Effector memory CD4-positive, alpha-beta T cell (primary cell): Measurements from ENCODE around the gene TTC31.

ENCODE experiments used
- DNase-seq, 3 donors: peaks; one replicate each; pipeline ENCODE4 v3.0.0-alpha.2; 2020
- H3K27ac ChIP-seq: 2 replicates; pipeline ENCODE4 v1.7.0; 2013; ENCODE audit warnings: mild to moderate bottlenecking, low read length, moderate library complexity; ENCODE audit not compliant: insufficient read depth, poor library complexity, severe bottlenecking
- H3K27me3 ChIP-seq: replicated peaks from 2 replicates; pipeline ENCODE4 v1.7.0; 2013; ENCODE audit warnings: mild to moderate bottlenecking, low read length; ENCODE audit not compliant: insufficient read depth, control insufficient read depth, poor library complexity, severe bottlenecking
- H3K36me3 ChIP-seq: 2 replicates; pipeline ENCODE4 v1.7.0; 2013; ENCODE audit warnings: mild to moderate bottlenecking, low read length, moderate library complexity; ENCODE audit not compliant: control insufficient read depth, insufficient read depth
- H3K4me1 ChIP-seq: 2 replicates; pipeline ENCODE4 v1.7.0; 2013; ENCODE audit warnings: low read length, mild to moderate bottlenecking; ENCODE audit not compliant: control insufficient read depth, insufficient read depth, poor library complexity, severe bottlenecking
- H3K4me3 ChIP-seq: 2 replicates; pipeline ENCODE4 v1.7.0; 2013; ENCODE audit warnings: low read length, low read depth, mild to moderate bottlenecking; ENCODE audit not compliant: insufficient read depth, poor library complexity, severe bottlenecking
- H3K9me3 ChIP-seq: 2 replicates; pipeline ENCODE4 v1.7.0; 2013; ENCODE audit warnings: mild to moderate bottlenecking, low read length, moderate library complexity; ENCODE audit not compliant: control insufficient read depth

Gene TTC31

DNA sequence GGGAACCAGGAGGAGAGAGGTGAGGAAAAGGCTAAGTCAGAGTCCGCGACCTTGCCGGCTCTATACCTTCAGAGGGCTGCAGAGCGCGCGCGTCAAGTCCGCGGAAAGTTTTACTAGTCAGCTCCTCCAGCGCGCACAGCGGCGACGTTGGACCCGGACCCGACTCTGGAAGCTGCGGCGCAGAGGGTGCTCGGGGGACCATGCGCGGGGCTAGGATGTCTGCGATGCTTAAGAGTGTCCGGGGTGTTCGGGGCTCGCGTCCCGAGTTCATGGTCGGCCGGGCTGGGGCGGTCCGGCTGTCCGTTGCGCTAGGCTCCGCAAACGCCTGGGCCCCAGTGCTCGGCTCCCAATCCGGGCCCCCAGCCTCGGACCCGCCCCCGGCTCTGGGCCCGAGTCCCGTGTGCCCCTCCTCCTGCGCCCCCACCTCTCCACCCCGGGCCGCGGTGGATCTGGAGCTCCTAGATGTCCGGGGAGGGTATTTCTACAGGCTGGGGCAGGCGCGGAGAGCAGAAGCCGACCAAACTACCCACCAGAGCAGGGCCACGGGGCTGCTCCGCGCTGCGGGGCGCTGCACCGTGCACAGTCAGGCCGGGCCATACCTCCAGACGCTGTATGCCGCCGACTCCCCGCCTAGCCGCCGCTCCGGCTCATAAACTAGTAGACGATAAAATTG is 16.5 kb downstream of the TTC31 start, which contains the start of gene LBX2:
Gene LBX2, minus strand, starts transcription at position 337 of the 673 bp plus-strand sequence. Its CDS starts 66 bp downstream, at position 271.
- Histone ChIP-seq H3K27me3 (peaks cover 54% of the 10 kb centered on the region), H3K9me3 (no peaks in the 10 kb centered on the region), H3K4me1 (peaks cover 37% of the 10 kb centered on the region), H3K36me3 (no peaks in the 10 kb centered on the region), H3K27ac (no peak within 1 kb of the TSS), H3K4me3 (peak within 1 kb of the TSS; percentile 66)
- DNase-seq: no peak

DNA sequence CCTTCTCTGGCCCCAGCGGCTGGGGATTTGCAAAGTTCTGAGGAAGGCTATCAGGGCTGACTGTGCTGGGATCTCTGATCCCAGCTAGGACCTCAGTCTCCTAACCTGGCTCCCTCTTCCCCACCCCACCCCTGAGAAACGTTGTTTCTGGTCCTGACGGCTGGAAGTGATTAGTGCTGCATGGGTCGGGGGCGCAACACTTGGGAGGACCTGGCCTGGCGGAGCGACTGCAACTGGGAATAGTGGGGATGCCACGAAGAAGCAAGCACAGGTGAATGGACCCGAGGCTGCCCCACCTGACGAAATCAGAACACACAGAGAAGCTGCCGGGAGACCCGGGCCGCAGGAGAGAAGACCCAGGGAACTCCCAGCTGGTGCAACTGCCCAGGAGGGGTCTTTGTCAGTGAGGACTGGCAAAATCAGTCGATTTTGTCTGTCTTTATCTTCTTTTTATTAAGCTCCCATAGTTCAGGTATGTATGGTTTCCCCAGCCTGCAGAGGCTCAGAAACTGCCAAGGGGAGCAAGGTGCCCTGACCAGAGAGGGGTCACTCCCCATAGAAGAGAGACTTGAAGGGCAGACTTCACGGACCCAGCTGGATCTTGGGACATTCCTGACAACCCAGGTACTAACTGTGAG is 17.2 kb downstream of the TTC31 start:
- Histone ChIP-seq H3K4me3 (no peak overlapping the region), H3K27ac (no peak overlapping the region), H3K9me3 (no peaks in the 10 kb centered on the region), H3K27me3 (peaks cover 54% of the 10 kb centered on the region), H3K36me3 (peaks cover 4% of the 10 kb centered on the region), H3K4me1 (peaks cover 37% of the 10 kb centered on the region)
- no peak for DNase-seq

- Histone ChIP-seq H3K9me3 (no peaks in the 10 kb centered on the region), H3K36me3 (peaks cover 9% of the 10 kb centered on the region), H3K27me3 (peaks cover 54% of the 10 kb centered on the region), H3K4me1 (peaks cover 37% of the 10 kb centered on the region), H3K27ac (no peak overlapping the region), H3K4me3 (no peak overlapping the region)
- no peak for DNase-seq
These were observed 17.7 kb downstream of the TTC31 start for GRCh38 chr2:74500578-74500946.

- no peak overlapping the region for H3K4me3 ChIP-seq
- DNase-seq: no peak
- no peak overlapping the region for H3K27ac ChIP-seq
- peaks cover 54% of the 10 kb centered on the region for H3K27me3 ChIP-seq
- peaks cover 15% of the 10 kb centered on the region for H3K36me3 ChIP-seq
- H3K9me3 ChIP-seq: no peaks in the 10 kb centered on the region
- peaks cover 40% of the 10 kb centered on the region for H3K4me1 ChIP-seq
These were observed 18.6 kb downstream of the TTC31 start for GRCh38 chr2:74501335-74502071.

DNA sequence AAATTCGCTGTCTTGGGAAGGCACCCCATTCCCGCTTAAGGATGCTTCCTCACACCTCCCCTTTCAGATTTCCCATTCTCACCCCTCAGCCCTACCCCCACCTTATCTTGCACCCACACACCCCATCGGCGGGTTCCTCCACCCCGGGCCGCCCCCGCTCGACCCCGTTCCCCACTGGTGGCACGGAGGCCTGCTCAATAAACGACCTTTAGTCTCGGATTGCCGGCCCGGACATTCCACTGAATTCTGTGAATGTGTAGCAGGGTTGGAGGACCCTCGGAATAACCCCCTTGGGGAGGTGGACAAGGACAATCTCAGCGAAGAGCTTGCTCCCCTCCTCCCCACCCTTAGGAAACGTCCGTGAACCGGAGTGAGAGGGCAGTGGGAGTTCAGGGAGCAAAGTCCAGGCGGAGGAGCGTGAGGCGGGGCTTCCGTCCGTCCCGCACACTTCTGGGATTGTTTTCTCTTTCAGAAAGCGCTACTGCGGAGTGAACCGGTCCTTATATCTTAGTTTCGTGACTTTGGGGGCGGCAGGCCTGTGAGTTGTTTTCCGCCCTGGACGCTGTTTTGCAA is 19.4 kb downstream of the TTC31 start:
- Histone ChIP-seq H3K4me3 (peak overlapping the region; percentile 49), H3K27ac (no peak overlapping the region), H3K4me1 (peaks cover 47% of the 10 kb centered on the region), H3K27me3 (peaks cover 54% of the 10 kb centered on the region), H3K36me3 (peaks cover 15% of the 10 kb centered on the region), H3K9me3 (no peaks in the 10 kb centered on the region)
- DNase-seq: no peak

DNA sequence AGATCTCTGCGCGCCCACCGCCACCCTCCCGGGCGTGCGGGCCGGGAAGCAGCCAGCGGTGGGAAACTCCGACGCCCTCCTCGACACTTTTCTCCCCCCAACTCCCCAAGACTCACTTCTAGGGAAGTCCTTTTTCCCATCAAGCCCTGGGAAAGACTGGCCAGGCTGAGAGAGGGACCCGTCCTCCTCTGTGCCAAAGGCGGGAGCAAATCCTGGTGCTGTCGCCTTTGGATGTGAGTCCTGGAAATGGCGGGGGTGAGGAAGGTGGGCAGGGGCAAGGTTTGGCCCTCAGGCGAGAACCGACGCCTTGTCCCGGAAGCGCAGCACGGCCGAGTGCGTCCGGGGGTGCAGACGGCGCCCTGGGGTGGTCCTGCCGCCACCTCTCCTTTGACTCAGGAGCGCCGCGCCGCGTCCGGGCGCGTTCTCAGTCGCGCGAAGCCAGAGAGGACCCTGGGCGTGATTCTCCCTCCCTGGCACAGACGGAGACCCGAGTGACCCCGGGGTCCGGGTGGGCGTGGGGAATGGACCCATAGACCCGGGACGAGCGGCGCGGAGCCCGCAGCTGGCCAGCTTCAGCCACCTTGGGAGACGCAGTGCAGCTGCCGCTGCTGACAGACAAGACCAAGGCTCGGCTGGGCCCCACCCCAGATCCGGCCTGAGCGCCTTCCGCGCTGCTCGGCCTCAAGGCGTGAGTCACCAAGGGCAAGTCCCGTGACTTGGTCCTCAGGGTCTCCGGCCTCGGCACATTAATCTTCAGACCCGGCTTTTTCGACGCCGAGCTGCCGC is 20.0 kb downstream of the TTC31 start:
- DNase-seq: no peak
- Histone ChIP-seq H3K27me3 (peaks cover 54% of the 10 kb centered on the region), H3K36me3 (peaks cover 15% of the 10 kb centered on the region), H3K9me3 (no peaks in the 10 kb centered on the region), H3K4me3 (peak overlapping the region; percentile 49), H3K4me1 (peaks cover 44% of the 10 kb centered on the region), H3K27ac (no peak overlapping the region)

GRCh38 chr2:74503506-74504475 is 20.9 kb downstream of the TTC31 start:
- H3K4me1 ChIP-seq: peaks cover 40% of the 10 kb centered on the region
- H3K36me3 ChIP-seq: peaks cover 15% of the 10 kb centered on the region
- H3K27me3 ChIP-seq: peaks cover 46% of the 10 kb centered on the region

GRCh38 chr2:74504591-74504990 is 21.7 kb downstream of the TTC31 start:
- Histone ChIP-seq H3K27me3 (peaks cover 39% of the 10 kb centered on the region), H3K4me3 (no peak overlapping the region), H3K9me3 (no peaks in the 10 kb centered on the region), H3K27ac (no peak overlapping the region), H3K36me3 (peaks cover 15% of the 10 kb centered on the region), H3K4me1 (peaks cover 32% of the 10 kb centered on the region)
- no peak for DNase-seq

More at GRCh38 chr2:74503506-74504475, 20.9 kb downstream of the TTC31 start:
- H3K4me3 ChIP-seq: peak overlapping the region; percentile 49
- no peak for DNase-seq
- H3K27ac ChIP-seq: no peak overlapping the region
- H3K9me3 ChIP-seq: no peaks in the 10 kb centered on the region
